GM12801 (cell line): Measurements from ENCODE around the gene MACROD2.

Experiments
- TF ChIP-seq, protein P1 (sequence below): IDR thresholded peaks from one replicate; pipeline ENCODE4 v1.5.1; 2011; ENCODE audit warnings: control low read depth; ENCODE audit not compliant: insufficient read length; ENCODE audit errors: extremely low read depth

MACROD2 gene

DNA sequence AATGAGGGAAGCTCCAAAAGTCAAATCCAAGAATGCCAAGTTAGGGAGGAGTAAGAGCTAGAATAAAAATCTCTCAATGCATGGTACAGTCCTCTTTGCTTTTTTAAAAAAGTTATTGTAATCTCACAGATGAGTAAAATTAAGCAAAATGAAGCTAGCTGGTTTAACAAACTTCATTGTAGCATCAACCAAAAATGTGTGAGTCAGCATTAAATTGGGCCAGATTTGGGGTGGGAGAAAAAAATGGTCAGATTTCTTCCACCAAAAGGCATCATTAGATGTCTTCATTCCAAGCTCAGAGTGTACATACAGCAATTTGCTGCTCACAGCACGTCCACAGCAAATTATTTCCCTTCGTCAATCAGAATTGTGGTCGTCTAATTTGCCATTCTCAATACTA, 783.6 kb downstream of the MACROD2 start:
- TF ChIP-seq, protein P1, sequence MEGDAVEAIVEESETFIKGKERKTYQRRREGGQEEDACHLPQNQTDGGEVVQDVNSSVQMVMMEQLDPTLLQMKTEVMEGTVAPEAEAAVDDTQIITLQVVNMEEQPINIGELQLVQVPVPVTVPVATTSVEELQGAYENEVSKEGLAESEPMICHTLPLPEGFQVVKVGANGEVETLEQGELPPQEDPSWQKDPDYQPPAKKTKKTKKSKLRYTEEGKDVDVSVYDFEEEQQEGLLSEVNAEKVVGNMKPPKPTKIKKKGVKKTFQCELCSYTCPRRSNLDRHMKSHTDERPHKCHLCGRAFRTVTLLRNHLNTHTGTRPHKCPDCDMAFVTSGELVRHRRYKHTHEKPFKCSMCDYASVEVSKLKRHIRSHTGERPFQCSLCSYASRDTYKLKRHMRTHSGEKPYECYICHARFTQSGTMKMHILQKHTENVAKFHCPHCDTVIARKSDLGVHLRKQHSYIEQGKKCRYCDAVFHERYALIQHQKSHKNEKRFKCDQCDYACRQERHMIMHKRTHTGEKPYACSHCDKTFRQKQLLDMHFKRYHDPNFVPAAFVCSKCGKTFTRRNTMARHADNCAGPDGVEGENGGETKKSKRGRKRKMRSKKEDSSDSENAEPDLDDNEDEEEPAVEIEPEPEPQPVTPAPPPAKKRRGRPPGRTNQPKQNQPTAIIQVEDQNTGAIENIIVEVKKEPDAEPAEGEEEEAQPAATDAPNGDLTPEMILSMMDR, result no peak

DNA sequence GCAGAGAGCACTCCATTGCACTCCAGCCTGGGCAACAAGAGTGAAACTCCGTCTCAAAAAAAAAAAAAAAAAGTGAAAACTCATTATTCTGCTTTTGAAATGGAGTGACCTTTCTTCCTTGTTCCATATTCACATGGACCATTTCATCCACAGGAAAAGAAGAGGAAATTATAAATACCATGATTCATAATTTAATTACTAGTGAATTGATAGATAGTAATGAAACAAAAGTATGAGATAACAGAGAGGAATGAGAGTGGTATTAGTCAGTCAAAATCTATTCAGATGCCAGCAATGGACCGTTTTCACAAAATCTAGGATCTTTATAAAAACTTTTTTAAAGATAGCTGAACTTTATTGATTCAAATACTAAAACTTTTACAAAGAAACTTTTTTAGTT, 785.2 kb downstream of the MACROD2 start:
- TF ChIP-seq, protein P1, result no peak

DNA sequence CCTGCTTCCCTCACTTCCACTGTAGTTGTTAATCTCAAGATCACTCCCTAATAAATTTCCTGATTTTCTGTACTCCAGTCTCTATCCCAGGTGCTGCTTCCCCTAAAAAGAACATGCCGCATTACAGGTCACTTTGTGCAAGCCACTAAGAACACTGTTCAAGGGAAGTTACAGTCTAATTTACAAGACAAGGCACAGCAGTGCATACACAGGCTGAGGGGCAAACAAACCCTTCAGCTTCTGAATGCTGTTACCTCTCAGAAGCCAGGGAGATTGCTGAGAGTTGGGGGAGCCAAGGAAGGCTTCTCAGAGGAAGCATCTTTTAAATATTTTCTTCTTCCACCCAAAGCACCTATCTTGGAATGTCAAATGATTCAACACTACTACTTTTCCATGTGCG, 787.4 kb downstream of the MACROD2 start:
- TF ChIP-seq, protein P1, result no peak

DNA sequence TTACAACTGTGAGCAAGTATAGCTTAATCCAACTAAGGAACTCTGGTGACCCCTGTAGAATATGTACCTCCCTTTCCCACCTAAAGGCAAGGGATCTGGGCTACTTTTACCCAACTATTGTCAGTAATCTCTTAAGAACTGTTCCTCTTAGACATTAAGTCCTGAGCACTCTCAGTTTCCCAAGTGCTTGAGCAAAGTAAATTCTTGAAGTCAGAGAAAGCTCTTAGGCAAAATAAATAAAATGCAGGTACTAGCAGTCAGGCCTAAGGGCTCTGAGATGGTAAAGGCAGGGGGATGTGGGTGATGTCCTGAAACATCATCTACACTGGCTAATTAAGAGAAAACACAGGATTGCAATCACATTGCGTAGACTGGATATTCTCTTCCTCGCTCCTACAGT, 788.5 kb downstream of the MACROD2 start:
- TF ChIP-seq, protein P1, result no peak

DNA sequence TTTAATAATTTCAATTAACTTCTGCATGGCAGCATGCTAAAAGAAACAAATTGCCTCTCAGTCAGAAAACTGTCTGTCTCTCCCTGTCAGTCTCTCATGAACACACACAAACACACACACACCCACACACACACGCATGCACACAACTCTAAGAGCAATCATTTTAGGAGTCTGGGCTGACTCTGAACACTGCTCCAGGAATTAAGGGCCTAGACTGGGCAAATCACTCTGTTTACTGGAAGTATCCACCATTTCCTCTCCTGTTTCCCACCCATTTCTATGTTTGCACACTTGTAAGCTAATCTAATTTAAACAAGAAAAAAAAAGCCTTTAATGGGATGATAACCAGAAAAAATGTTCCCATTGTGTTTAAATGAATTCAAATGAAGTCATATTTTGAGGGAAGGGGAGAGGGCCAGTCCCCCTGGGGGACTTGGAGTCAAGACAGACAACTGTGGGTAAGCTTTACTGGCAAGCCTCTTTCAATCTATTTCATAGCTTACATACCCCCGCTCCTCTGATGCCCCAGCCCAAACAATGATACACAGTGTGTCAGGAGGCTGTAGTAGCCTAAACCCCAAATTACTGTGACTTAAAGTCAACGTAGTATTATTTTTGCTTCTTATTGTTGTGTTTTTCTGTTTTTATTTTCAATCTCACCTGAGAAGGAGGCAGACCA, 789.9 kb downstream of the MACROD2 start:
- TF ChIP-seq, protein P1, result no peak

DNA sequence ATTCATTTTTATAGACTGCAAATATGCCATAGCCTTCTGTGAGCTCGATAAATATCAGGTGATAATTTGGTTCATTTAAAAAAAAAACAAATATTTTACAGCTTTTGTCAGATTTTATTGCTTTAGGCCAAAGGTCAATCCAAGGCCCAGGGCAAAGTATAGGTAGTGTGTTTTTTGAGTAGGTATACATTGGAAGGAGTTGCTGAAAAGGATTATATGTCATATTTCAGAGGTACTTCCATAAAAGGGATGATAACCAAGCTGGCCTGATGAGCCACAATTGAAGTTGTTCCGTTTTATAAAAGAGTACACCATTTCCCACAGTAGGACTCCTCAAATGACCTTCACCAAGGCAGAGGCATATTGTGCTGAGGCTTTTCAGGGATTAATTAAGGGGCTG, 794.9 kb downstream of the MACROD2 start:
- TF ChIP-seq, protein P1, result no peak

DNA sequence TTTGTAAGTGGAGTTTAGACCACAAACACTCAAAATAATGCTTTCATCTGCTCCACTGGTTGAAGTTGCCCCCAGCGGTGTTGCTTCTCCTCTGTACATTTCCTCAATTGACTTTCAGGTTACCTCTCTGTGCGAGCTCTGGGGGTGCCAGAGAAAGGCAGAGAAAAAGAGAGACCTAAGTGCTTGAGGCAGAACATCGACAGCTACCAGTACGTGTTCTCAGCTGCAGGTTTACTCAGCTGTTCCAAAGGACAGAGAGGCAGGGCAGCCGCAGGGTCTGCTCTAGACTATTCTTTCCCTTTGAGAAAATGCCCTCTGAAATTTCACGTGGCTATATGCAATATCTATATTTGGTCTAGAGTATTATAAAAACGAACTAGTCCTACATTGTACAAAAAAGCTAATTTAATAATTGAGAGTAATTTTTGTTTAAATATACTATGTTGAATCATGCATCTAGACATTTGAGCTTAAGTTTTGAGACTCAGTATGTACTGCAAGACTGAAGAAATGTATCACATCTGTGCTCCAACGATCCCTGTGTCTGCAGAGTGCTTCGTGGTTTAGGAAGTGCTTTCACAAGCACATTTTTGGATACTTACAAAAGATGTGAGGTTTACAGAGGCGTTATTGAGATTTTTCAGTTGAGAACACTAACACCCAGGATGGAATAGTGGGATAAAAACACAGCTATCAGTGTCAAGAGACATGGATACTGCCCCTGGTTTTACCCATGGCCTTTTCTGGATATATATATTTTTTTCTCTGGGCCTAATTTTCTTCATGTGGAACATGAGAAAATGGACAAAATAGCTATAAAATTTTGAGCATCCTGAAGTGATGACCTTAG, 795.7 kb downstream of the MACROD2 start:
- TF ChIP-seq, protein P1, result no peak
